B cell (primary cell): ENCODE measurements around the gene TMEM115. TPM values are rescaled to one million over a fixed set of nuclear protein-coding genes. Genes with fewer than 3 reads are reported as not detected.

Experiments used
- ATAC-seq: fragments of 200-7000 bp; cut with Tn5 transposase; one replicate; pipeline ENCODE4 v1.10.0; 2021; ENCODE audit warnings: low read depth, mild to moderate bottlenecking, moderate number of reproducible peaks, moderate library complexity
- CTCF ChIA-PET: fragments of 350-600 bp; sonication (Branson Sonifier 250); formaldehyde crosslinking; loops from one replicate; lab custom pipeline; 2021; ENCODE audit warnings: antibody characterized with exemption, inconsistent platforms; lab: Charles Lee
- POLR2A ChIA-PET: fragments of 350-600 bp; sonication (Branson Sonifier 250); formaldehyde crosslinking; loops from one replicate; lab custom pipeline; 2021; ENCODE audit warnings: antibody characterized with exemption; lab: Charles Lee
- DNase-seq: peaks from one replicate; pipeline ENCODE4 v3.0.0; 2013
- H2AFZ ChIP-seq: 2 replicates; pipeline ENCODE4 v1.6.1; 2012; ENCODE audit warnings: mild to moderate bottlenecking, low read depth, low read length; ENCODE audit not compliant: insufficient read depth, poor library complexity, severe bottlenecking
- H3K27ac ChIP-seq, 2 donors: 1 replicate in 1 of 2; 2 replicates in 1 of 2; pipeline ENCODE4 v1.5.1; 2012 to 2013; ENCODE audit warnings: low read length in 2 of 2, mild to moderate bottlenecking in 2 of 2, moderate library complexity in 1 of 2
- H3K27me3 ChIP-seq, 4 experiments: fragments of 200-600 bp in 1 of 4; sonication (generic) in 1 of 4; replicated peaks in 1 of 4; 1 replicate in 2 of 4; 2 replicates in 2 of 4; pipeline versions ENCODE4 v1.6.1 to v1.7.0; 2013 to 2016; ENCODE audit warnings: low read length in 3 of 4, mild to moderate bottlenecking in 2 of 4, mixed read lengths in 1 of 4, moderate library complexity in 1 of 4; ENCODE audit not compliant: insufficient read depth in 4 of 4, control insufficient read depth in 3 of 4; ENCODE audit errors: control extremely low read depth in 1 of 4
- H3K36me3 ChIP-seq, 2 experiments: replicated peaks in 1 of 2; 1 replicate in 1 of 2; 2 replicates in 1 of 2; pipeline versions ENCODE4 v1.6.1 to v1.7.1; 2013; ENCODE audit warnings: low read length in 1 of 2; ENCODE audit not compliant: insufficient read depth in 2 of 2, control insufficient read depth in 1 of 2; ENCODE audit errors: control extremely low read depth in 1 of 2, extremely low read depth in 1 of 2
- H3K4me1 ChIP-seq, 2 donors: fragments of 200-600 bp in 1 of 2; sonication (generic) in 1 of 2; 1 replicate in 1 of 2; 2 replicates in 1 of 2; pipeline versions ENCODE4 v1.5.1 to v1.6.1; 2013 to 2017; ENCODE audit warnings: low read length in 2 of 2; ENCODE audit not compliant: control insufficient read depth in 2 of 2, insufficient read depth in 2 of 2
- H3K4me2 ChIP-seq: replicated peaks from 2 replicates; pipeline ENCODE3; 2012; ENCODE audit warnings: mild to moderate bottlenecking, low read depth, low read length; ENCODE audit not compliant: poor library complexity, severe bottlenecking
- H3K4me3 ChIP-seq, 5 experiments: fragments of 200-600 bp in 1 of 5; sonication (generic) in 1 of 5; 1 replicate in 3 of 5; 2 replicates in 2 of 5; pipeline versions ENCODE4 v1.5.1 to v1.7.0; 2011 to 2016; ENCODE audit warnings: low read length in 4 of 5, mild to moderate bottlenecking in 4 of 5, low read depth in 2 of 5, control low read depth in 1 of 5, moderate library complexity in 1 of 5; ENCODE audit not compliant: insufficient read depth in 1 of 5; ENCODE audit errors: control extremely low read depth in 1 of 5, extremely low read depth in 1 of 5
- H3K79me2 ChIP-seq: fragments of 200-600 bp; sonication (generic); one replicate; pipeline ENCODE4 v1.6.0; 2016; ENCODE audit warnings: low read length; ENCODE audit not compliant: control insufficient read depth, insufficient read depth
- H3K9ac ChIP-seq: fragments of 200-600 bp; sonication (generic); 2 replicates; pipeline ENCODE4 v1.6.1; 2017; ENCODE audit warnings: mild to moderate bottlenecking, low read length, moderate library complexity
- H3K9me3 ChIP-seq, 3 donors: one replicate each; pipeline versions ENCODE4 v1.6.1 to v1.7.1; 2013; ENCODE audit warnings: low read length in 2 of 3; ENCODE audit not compliant: control insufficient read depth in 2 of 3, insufficient read depth in 1 of 3; ENCODE audit errors: control extremely low read depth in 1 of 3
- H4K20me1 ChIP-seq: 2 replicates; pipeline ENCODE4 v1.6.0; 2012; ENCODE audit warnings: mild to moderate bottlenecking, low read length; ENCODE audit not compliant: insufficient read depth, control insufficient read depth, poor library complexity, severe bottlenecking
- H3K27ac Mint-ChIP-seq: one replicate; pipeline ENCODE4 v1.8.0; 2021; ENCODE audit warnings: mixed read lengths
- H3K27me3 Mint-ChIP-seq: one replicate; pipeline ENCODE4 v1.8.0; 2021; ENCODE audit warnings: mixed read lengths
- H3K4me1 Mint-ChIP-seq: one replicate; pipeline ENCODE4 v1.8.0; 2021; ENCODE audit warnings: mixed read lengths
- H3K4me3 Mint-ChIP-seq: one replicate; pipeline ENCODE4 v1.8.0; 2021; ENCODE audit warnings: mixed read lengths
- H3K9me3 Mint-ChIP-seq: one replicate; pipeline ENCODE4 v1.8.0; 2022; ENCODE audit warnings: mixed read lengths; ENCODE audit not compliant: insufficient read depth
- CTCF ChIP-seq: fragments of 200-600 bp; IDR thresholded peaks from one replicate; pipeline ENCODE4 v1.8.0; 2022; ENCODE audit warnings: antibody characterized with exemption, mild to moderate bottlenecking
- EZH2 ChIP-seq: IDR thresholded peaks from 2 replicates; pipeline ENCODE4 v1.6.1; 2012; ENCODE audit warnings: borderline replicate concordance, low read depth, mild to moderate bottlenecking, moderate library complexity, low read length; ENCODE audit not compliant: insufficient read depth, poor library complexity, severe bottlenecking
- WGBS: methylation state at CpG from one replicate; pipeline ENCODE4 v1.1.5; 2013; ENCODE audit warnings: missing lambda C conversion rate; ENCODE audit not compliant: insufficient coverage; 5-methylcytosine and 5-hydroxymethylcytosine counted together
- intact Hi-C: fragments of 100-400 bp; cut with micrococcal nuclease; formaldehyde crosslinking; loops from one replicate; pipeline ENCODE4 v1.10.0; 2022
- polyA plus RNA-seq: library from polyadenylated mRNA; depleted of rRNA; stranded (reverse); fragments of >200 nt; gene quantifications from 2 replicates; pipeline ENCODE4 v1.2.3, GENCODE V29; 2012
- total RNA-seq, 2 donors: library from RNA; stranded (reverse); fragments of 120-200 nt in 1 of 2; gene quantifications; 1 replicate in 1 of 2; 2 replicates in 1 of 2; pipeline versions ENCODE4 v1.2.3 to v1.2.4, GENCODE V29; 2013 to 2022

The TMEM115 gene
- total and polyA plus RNA-seq, 2 donors (not counting 1 experiment from before 2014, with no cell fraction given), result 19.8 to 27.2 TPM

- ATAC-seq (no peak), DNase-seq (no peak)
- Mint-ChIP-seq H3K27me3 (no peaks in the 10 kb centered on the region), H3K4me3 (peak overlapping the region; percentile 77), H3K4me1 (peaks cover 43% of the 10 kb centered on the region), H3K27ac (no peak overlapping the region), H3K9me3 (no peaks in the 10 kb centered on the region)
- H3K36me3 ChIP-seq, result peaks cover 0 to 19% of the 10 kb centered on the region in 2 experiments
- no peaks in the 10 kb centered on the region for H3K27me3 ChIP-seq
- POLR2A ChIA-PET, result interaction anchor here (1.0 to 1.6 kb wide), 2 partner anchors 15 to 53 kb away, joined by 4 to 8 read pairs; partner anchors contain the start of genes IFRD2 and TMEM115
- no peak overlapping the region for H3K27ac ChIP-seq
- H3K9ac ChIP-seq, result peak overlapping the region; percentile 55
- 94% methylated on average over 7 of the region's 8 CpGs for WGBS
- peak overlapping the region in 1 of 5 experiments; percentile 52 for H3K4me3 ChIP-seq
- H2AFZ ChIP-seq, result peak overlapping the region; percentile 62
- no peaks in the 10 kb centered on the region for H3K9me3 ChIP-seq
- peak overlapping the region; percentile 91 for H3K4me2 ChIP-seq
- peaks cover 21% of the 10 kb centered on the region for H4K20me1 ChIP-seq
- intact Hi-C loops, result loop anchor here (1.0 to 5.0 kb wide), 2 partner anchors 8 to 267 kb away; partner anchors contain the start of gene CISH
- TF ChIP-seq CTCF, result no peak
- TF ChIP-seq EZH2, result no peak
- peaks cover 27 to 52% of the 10 kb centered on the region in 2 donors for H3K4me1 ChIP-seq
- H3K79me2 ChIP-seq, result peaks cover 34% of the 10 kb centered on the region
- CTCF ChIA-PET, result interaction anchor here (0.8 to 1.1 kb wide), 2 partner anchors 10 to 197 kb away, joined by 3 read pairs; no protein-coding TSS in a partner anchor
These were observed 14.3 kb downstream of the TMEM115 start for GRCh38 chr3:50345008-50345407.
